DOHH2 (cell line): Measurements from ENCODE around the gene PEPD.

Experiments
- H3F3A ChIP-seq: fragments of 200-600 bp; sonication (generic), shearing (Covaris generic); 2 replicates; pipeline ENCODE4 v1.6.0; 2016; ENCODE audit warnings: antibody characterized with exemption, mild to moderate bottlenecking; ENCODE audit not compliant: control insufficient read depth, insufficient read depth
- H3K27ac ChIP-seq: fragments of 200-600 bp; sonication (generic); 2 replicates; pipeline ENCODE4 v1.5.1; 2014; ENCODE audit warnings: low read depth, mild to moderate bottlenecking, low read length, moderate library complexity
- H3K27me3 ChIP-seq: fragments of 200-600 bp; sonication (generic); 2 replicates; pipeline ENCODE4 v1.6.1; 2014; ENCODE audit warnings: mild to moderate bottlenecking, low read length, mixed read lengths; ENCODE audit not compliant: control insufficient read depth
- H3K36me3 ChIP-seq: fragments of 200-600 bp; sonication (generic); 2 replicates; pipeline ENCODE4 v1.6.1; 2014; ENCODE audit warnings: mild to moderate bottlenecking, low read length, moderate library complexity, mixed read lengths; ENCODE audit not compliant: control insufficient read depth
- H3K4me1 ChIP-seq: fragments of 200-600 bp; sonication (generic); 2 replicates; pipeline ENCODE4 v1.6.1; 2014; ENCODE audit warnings: mild to moderate bottlenecking, low read length, mixed read lengths; ENCODE audit not compliant: control insufficient read depth
- H3K4me2 ChIP-seq: fragments of 200-600 bp; sonication (generic); 2 replicates; pipeline ENCODE4 v1.6.0; 2014; ENCODE audit warnings: mild to moderate bottlenecking, low read length, moderate library complexity
- H3K4me3 ChIP-seq: fragments of 200-600 bp; sonication (generic); 2 replicates; pipeline ENCODE4 v1.5.1; 2014; ENCODE audit warnings: mild to moderate bottlenecking, low read length, mixed read lengths
- H3K79me2 ChIP-seq: fragments of 200-600 bp; sonication (generic); 2 replicates; pipeline ENCODE4 v1.6.1; 2014; ENCODE audit warnings: mild to moderate bottlenecking, low read length, mixed read lengths; ENCODE audit not compliant: control insufficient read depth
- H3K9me2 ChIP-seq: fragments of 200-600 bp; sonication (generic); replicated peaks from 2 replicates; pipeline ENCODE4 v1.6.1; 2014; ENCODE audit warnings: mild to moderate bottlenecking, low read length, mixed read lengths; ENCODE audit not compliant: control insufficient read depth
- H3K9me3 ChIP-seq: fragments of 200-600 bp; sonication (generic); 2 replicates; pipeline ENCODE4 v1.6.1; 2014; ENCODE audit warnings: antibody characterized with exemption, low read length, mixed read lengths; ENCODE audit not compliant: control insufficient read depth, insufficient read depth
- H4K20me1 ChIP-seq: fragments of 200-600 bp; sonication (generic); 2 replicates; pipeline ENCODE4 v1.6.0; 2014; ENCODE audit warnings: low read depth, mild to moderate bottlenecking, antibody characterized with exemption, low read length, moderate library complexity; ENCODE audit not compliant: control insufficient read depth, insufficient read depth
- EZH2phosphoT487 ChIP-seq: fragments of 200-600 bp; sonication (generic); IDR thresholded peaks from 2 replicates; pipeline ENCODE4 v1.6.1; 2017; ENCODE audit warnings: borderline replicate concordance, mild to moderate bottlenecking, antibody characterized with exemption, low read length, moderate library complexity, mixed read lengths
- TF ChIP-seq, protein P1 (sequence below): fragments of 200-600 bp; sonication (generic); IDR thresholded peaks from one replicate; pipeline ENCODE4 v1.5.1; 2014; ENCODE audit warnings: antibody characterized with exemption, mild to moderate bottlenecking, low read depth, low read length; ENCODE audit not compliant: poor library complexity, severe bottlenecking

The PEPD gene

DNA sequence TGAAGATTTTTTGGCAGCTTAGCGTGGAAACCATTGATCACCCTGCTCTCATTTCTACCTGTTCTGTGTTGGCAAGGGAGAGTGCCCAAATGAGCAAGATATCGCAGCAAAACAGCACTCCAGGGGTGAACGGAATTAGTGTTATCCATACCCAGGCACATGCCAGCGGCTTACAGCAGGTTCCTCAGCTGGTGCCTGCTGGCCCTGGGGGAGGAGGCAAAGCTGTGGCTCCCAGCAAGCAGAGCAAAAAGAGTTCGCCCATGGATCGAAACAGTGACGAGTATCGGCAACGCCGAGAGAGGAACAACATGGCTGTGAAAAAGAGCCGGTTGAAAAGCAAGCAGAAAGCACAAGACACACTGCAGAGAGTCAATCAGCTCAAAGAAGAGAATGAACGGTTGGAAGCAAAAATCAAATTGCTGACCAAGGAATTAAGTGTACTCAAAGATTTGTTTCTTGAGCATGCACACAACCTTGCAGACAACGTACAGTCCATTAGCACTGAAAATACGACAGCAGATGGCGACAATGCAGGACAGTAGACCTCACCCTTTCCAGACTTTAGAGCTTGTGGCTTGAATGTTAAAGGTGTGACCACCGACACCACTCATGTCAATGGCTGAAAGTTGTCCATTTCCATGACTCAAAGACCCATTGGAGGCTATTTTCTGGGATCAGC lies 142.3 kb downstream of the PEPD start:
- H3K9me3 ChIP-seq = no peaks in the 10 kb centered on the region
- H4K20me1 ChIP-seq = peaks cover 80% of the 10 kb centered on the region
- H3F3A ChIP-seq = 0 out of 2 replicates have a peak, but pooled peaks cover 3% of the 10 kb centered on the region
- TF ChIP-seq EZH2phosphoT487 = no peak
- TF ChIP-seq, protein P1, sequence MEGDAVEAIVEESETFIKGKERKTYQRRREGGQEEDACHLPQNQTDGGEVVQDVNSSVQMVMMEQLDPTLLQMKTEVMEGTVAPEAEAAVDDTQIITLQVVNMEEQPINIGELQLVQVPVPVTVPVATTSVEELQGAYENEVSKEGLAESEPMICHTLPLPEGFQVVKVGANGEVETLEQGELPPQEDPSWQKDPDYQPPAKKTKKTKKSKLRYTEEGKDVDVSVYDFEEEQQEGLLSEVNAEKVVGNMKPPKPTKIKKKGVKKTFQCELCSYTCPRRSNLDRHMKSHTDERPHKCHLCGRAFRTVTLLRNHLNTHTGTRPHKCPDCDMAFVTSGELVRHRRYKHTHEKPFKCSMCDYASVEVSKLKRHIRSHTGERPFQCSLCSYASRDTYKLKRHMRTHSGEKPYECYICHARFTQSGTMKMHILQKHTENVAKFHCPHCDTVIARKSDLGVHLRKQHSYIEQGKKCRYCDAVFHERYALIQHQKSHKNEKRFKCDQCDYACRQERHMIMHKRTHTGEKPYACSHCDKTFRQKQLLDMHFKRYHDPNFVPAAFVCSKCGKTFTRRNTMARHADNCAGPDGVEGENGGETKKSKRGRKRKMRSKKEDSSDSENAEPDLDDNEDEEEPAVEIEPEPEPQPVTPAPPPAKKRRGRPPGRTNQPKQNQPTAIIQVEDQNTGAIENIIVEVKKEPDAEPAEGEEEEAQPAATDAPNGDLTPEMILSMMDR = no peak
- H3K79me2 ChIP-seq = peaks cover 99% of the 10 kb centered on the region
- H3K27ac ChIP-seq = no peak overlapping the region
- H3K4me1 ChIP-seq = peaks cover 28% of the 10 kb centered on the region
- H3K36me3 ChIP-seq = peaks cover 79% of the 10 kb centered on the region
- no peaks in the 10 kb centered on the region for H3K9me2 ChIP-seq
- H3K4me2 ChIP-seq = no peak overlapping the region
- no peak overlapping the region for H3K4me3 ChIP-seq
- no peaks in the 10 kb centered on the region for H3K27me3 ChIP-seq

DNA sequence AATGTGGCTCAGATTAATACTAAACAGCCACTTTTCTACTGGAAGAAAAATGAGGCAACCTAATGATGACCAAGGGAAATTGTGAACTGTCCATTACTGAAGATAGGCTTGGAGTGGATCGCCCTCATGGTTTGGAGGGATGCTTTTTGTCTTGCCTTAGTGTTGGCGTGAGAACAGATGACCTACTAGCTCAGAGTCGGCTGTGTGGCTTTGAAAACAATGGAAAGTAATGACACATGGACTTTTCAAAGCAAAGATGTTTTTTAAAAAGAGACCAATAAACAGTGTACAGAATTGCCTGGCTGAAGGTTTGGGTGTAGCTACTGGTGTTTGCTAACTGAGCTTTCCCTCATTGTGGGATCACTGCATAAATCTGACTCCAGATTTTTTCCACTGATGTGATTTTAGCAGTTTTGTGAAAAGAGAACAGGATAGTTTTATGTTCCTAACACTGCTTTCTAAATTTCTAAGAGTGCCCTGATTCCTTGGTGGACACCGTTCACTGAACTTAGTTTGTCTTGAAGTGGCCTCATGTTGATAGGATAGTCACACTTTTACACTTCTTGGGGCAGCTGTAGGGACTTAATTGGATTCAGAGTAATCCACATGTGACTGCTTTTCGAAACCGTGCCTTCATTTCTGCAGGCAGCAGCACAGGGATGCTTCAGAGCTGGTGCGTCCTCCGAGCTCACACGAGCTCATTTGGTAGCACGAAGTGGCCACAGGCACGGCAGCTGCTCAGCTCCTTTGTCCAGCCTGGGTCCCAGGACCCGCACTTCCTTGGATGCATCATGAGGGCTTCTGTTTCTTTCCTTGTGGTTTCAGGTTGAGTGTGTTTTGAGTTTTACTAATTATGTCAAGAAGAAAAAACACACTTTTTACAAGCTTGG lies 143.8 kb downstream of the PEPD start:
- H3K79me2 ChIP-seq = peaks cover 88% of the 10 kb centered on the region
- H3K9me2 ChIP-seq = no peaks in the 10 kb centered on the region
- no peaks in the 10 kb centered on the region for H3K27me3 ChIP-seq
- H3K9me3 ChIP-seq = no peaks in the 10 kb centered on the region
- no peak overlapping the region for H3K4me2 ChIP-seq
- H3K4me3 ChIP-seq = no peak overlapping the region
- peaks cover 33% of the 10 kb centered on the region for H3K4me1 ChIP-seq
- peaks cover 69% of the 10 kb centered on the region for H3K36me3 ChIP-seq
- TF ChIP-seq, protein P1 = no peak
- no peak for TF ChIP-seq EZH2phosphoT487
- H3F3A ChIP-seq = 0 out of 2 replicates have a peak, but pooled peaks cover 3% of the 10 kb centered on the region
- H3K27ac ChIP-seq = no peak overlapping the region
- H4K20me1 ChIP-seq = peaks cover 76% of the 10 kb centered on the region

DNA sequence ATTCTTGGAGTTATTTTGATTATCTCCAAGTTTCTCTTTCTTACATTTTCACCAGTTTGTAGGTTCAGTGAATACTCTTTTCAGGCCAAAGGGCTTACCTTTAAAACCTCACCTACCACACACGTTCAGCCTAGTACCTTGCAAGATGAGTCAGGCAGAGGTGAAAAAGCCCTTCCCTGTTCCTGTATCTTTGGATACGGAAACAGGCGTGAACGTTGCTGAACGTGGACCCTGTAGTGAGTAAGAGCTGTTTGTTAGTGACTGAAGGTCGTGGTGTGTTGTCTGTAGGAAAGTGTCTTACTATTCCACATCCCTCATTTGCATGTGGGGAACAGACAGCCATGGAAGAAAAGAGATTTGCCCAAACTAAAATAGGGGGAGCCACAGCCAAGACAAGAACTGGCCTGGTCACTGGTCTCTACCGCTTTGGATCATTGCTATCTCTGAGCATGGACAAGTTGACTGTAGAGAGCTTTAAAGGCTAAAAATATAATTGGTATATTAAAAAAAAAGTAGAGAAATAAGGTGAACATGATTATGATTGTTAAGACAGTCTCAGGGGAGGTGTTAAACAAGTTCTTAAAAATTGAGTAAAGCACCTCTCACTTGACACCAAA lies 144.5 kb downstream of the PEPD start:
- H3K9me2 ChIP-seq = no peaks in the 10 kb centered on the region
- H4K20me1 ChIP-seq = peaks cover 73% of the 10 kb centered on the region
- peaks cover 5% of the 10 kb centered on the region; the same call in 1 of the 2 replicates for H3F3A ChIP-seq
- peak overlapping the region; percentile 91 for H3K4me2 ChIP-seq
- H3K9me3 ChIP-seq = no peaks in the 10 kb centered on the region
- TF ChIP-seq, protein P1 = no peak
- no peak for TF ChIP-seq EZH2phosphoT487
- H3K27ac ChIP-seq = no peak overlapping the region
- H3K4me3 ChIP-seq = no peak overlapping the region
- peaks cover 81% of the 10 kb centered on the region for H3K79me2 ChIP-seq
- H3K4me1 ChIP-seq = peaks cover 36% of the 10 kb centered on the region
- H3K36me3 ChIP-seq = peaks cover 65% of the 10 kb centered on the region
- H3K27me3 ChIP-seq = no peaks in the 10 kb centered on the region
